Tibial nerve (tissue), 4 donors: ENCODE data around the gene ASXL3. TPM values are rescaled to one million over a fixed set of nuclear protein-coding genes. Genes with fewer than 3 reads are reported as not detected.

ENCODE experiments used
- DNase-seq, 2 donors: peaks; one replicate each; pipeline ENCODE4 v3.0.0-alpha.2; 2019; ENCODE audit warnings: low spot score in 2 of 2
- H3K27ac ChIP-seq, 4 donors: fragments of 200-600 bp; sonication (generic) in 3 of 4; one replicate each; pipeline ENCODE4 v1.5.1; 2017 to 2019; ENCODE audit warnings: mild to moderate bottlenecking in 1 of 4
- H3K27me3 ChIP-seq, 2 donors: fragments of 200-600 bp; sonication (generic) in 1 of 2; one replicate each; pipeline versions ENCODE4 v1.5.1 to v1.6.0; 2017 to 2019
- H3K36me3 ChIP-seq, 3 donors: fragments of 200-600 bp; sonication (generic); one replicate each; pipeline ENCODE4 v1.5.1; 2018 to 2019
- H3K4me1 ChIP-seq, 4 donors: fragments of 200-600 bp; sonication (generic) in 3 of 4; one replicate each; pipeline ENCODE4 v1.5.1; 2017 to 2019
- H3K4me3 ChIP-seq, 4 donors: fragments of 200-600 bp; sonication (generic) in 3 of 4; one replicate each; pipeline ENCODE4 v1.5.1; 2017 to 2019; ENCODE audit warnings: mild to moderate bottlenecking in 1 of 4, moderate library complexity in 1 of 4
- H3K9me3 ChIP-seq, 4 donors: fragments of 200-600 bp; sonication (generic) in 3 of 4; one replicate each; pipeline ENCODE4 v1.5.1; 2017 to 2019
- CTCF ChIP-seq, 5 experiments: fragments of 200-600 bp in 3 of 5; fragments of 450-650 bp in 2 of 5; sonication (generic) in 3 of 5; IDR thresholded peaks; one replicate each; pipeline ENCODE4 v1.5.1; 2016 to 2019; ENCODE audit warnings: antibody characterized with exemption in 5 of 5, mild to moderate bottlenecking in 3 of 5, moderate library complexity in 2 of 5
- EP300 ChIP-seq, 2 donors: sonication (generic); formaldehyde crosslinking; IDR thresholded peaks; one replicate each; pipeline ENCODE4 v1.6.1; 2017; ENCODE audit warnings: antibody characterized with exemption in 2 of 2, mild to moderate bottlenecking in 1 of 2
- POLR2A ChIP-seq, 2 donors: fragments of 450-650 bp; IDR thresholded peaks; one replicate each; pipeline ENCODE4 v1.6.1; 2017; ENCODE audit warnings: antibody characterized with exemption in 2 of 2, mild to moderate bottlenecking in 2 of 2, moderate library complexity in 2 of 2
- WGBS, 2 donors: methylation state at CpG; one replicate each; pipeline ENCODE4 v1.1.5; 2018; 5-methylcytosine and 5-hydroxymethylcytosine counted together
- total RNA-seq, 4 donors: library from RNA; depleted of rRNA; stranded (reverse); fragments of >200 nt; gene quantifications; one replicate each; pipeline ENCODE4 v1.1.0, GENCODE V29; 2016

Gene ASXL3
- total RNA-seq, 4 donors from 2014 or later: 3.7 to 7.2 (median 6.2) TPM

- no peaks in the 10 kb centered on the region for H3K27me3 ChIP-seq
- no peak overlapping the region for H3K27ac ChIP-seq
- no peak for DNase-seq
- no peaks in the 10 kb centered on the region for H3K36me3 ChIP-seq
- 55 to 65% methylated on average over 3 of the region's 3 CpGs for WGBS, 2 donors
- no peak overlapping the region for H3K4me3 ChIP-seq
- no peaks in the 10 kb centered on the region for H3K9me3 ChIP-seq
- TF ChIP-seq EP300 (IDR thresholded peaks at IDR 0.05) (no peak), POLR2A (IDR thresholded peaks at IDR 0.05) (no peak), CTCF (IDR thresholded peaks at IDR 0.05) (no peak)
- H3K4me1 ChIP-seq: no peaks in the 10 kb centered on the region
Measured at GRCh38 chr18:33541316-33541715, 36.7 kb upstream of the ASXL3 start.

- 93 to 96% methylated on average over 2 of the region's 2 CpGs for WGBS, 2 donors
- Histone ChIP-seq H3K4me1 (no peaks in the 10 kb centered on the region), H3K9me3 (no peaks in the 10 kb centered on the region), H3K36me3 (no peaks in the 10 kb centered on the region), H3K4me3 (no peak overlapping the region), H3K27me3 (no peaks in the 10 kb centered on the region), H3K27ac (no peak overlapping the region)
- TF ChIP-seq CTCF (IDR thresholded peaks at IDR 0.05) (no peak), POLR2A (IDR thresholded peaks at IDR 0.05) (no peak), EP300 (IDR thresholded peaks at IDR 0.05) (no peak)
- no peak for DNase-seq
Measured at GRCh38 chr18:33556846-33557245, 21.2 kb upstream of the ASXL3 start.

- Histone ChIP-seq H3K27ac (no peak overlapping the region), H3K4me3 (no peak overlapping the region), H3K27me3 (no peaks in the 10 kb centered on the region), H3K36me3 (no peaks in the 10 kb centered on the region), H3K9me3 (no peaks in the 10 kb centered on the region), H3K4me1 (no peaks in the 10 kb centered on the region)
- TF ChIP-seq CTCF (IDR thresholded peaks at IDR 0.05): no peak
- 96% methylated on average over 3 of the region's 3 CpGs for WGBS, 2 donors
- DNase-seq: no peak
Measured at GRCh38 chr18:33557706-33558105, 20.3 kb upstream of the ASXL3 start.

- TF ChIP-seq EP300 (IDR thresholded peaks at IDR 0.05) (no peak), POLR2A (IDR thresholded peaks at IDR 0.05) (no peak), CTCF (IDR thresholded peaks at IDR 0.05) (no peak)
- H3K4me3 ChIP-seq: no peak overlapping the region
- H3K27me3 ChIP-seq: no peaks in the 10 kb centered on the region
- H3K27ac ChIP-seq: no peak overlapping the region
- H3K4me1 ChIP-seq: no peaks in the 10 kb centered on the region
- DNase-seq: no peak
- 63 to 74% methylated on average over 1 of the region's 1 CpG for WGBS, 2 donors
- no peaks in the 10 kb centered on the region for H3K9me3 ChIP-seq
- no peaks in the 10 kb centered on the region for H3K36me3 ChIP-seq
Measured at GRCh38 chr18:33558529-33558928, 19.5 kb upstream of the ASXL3 start.

GRCh38 chr18:33560686-33561370 lies 17.2 kb upstream of the ASXL3 start:
- H3K27ac ChIP-seq: no peak overlapping the region
- no peak for TF ChIP-seq CTCF (IDR thresholded peaks at IDR 0.05)
- no peak for TF ChIP-seq EP300 (IDR thresholded peaks at IDR 0.05)
- no peak for TF ChIP-seq POLR2A (IDR thresholded peaks at IDR 0.05)
- H3K9me3 ChIP-seq: no peaks in the 10 kb centered on the region
- no peak for DNase-seq
- no peaks in the 10 kb centered on the region for H3K27me3 ChIP-seq
- WGBS, 2 donors: 66 to 71% methylated on average over 4 of the region's 4 CpGs
- H3K4me1 ChIP-seq: no peaks in the 10 kb centered on the region
- H3K36me3 ChIP-seq: no peaks in the 10 kb centered on the region
- H3K4me3 ChIP-seq: no peak overlapping the region
